ENCODE measurements around the gene GNG2.

GRCh38 chr14:51969852-51970540 is 109.6 kb downstream of the GNG2 start:
- TF ChIP-seq, protein P1, sequence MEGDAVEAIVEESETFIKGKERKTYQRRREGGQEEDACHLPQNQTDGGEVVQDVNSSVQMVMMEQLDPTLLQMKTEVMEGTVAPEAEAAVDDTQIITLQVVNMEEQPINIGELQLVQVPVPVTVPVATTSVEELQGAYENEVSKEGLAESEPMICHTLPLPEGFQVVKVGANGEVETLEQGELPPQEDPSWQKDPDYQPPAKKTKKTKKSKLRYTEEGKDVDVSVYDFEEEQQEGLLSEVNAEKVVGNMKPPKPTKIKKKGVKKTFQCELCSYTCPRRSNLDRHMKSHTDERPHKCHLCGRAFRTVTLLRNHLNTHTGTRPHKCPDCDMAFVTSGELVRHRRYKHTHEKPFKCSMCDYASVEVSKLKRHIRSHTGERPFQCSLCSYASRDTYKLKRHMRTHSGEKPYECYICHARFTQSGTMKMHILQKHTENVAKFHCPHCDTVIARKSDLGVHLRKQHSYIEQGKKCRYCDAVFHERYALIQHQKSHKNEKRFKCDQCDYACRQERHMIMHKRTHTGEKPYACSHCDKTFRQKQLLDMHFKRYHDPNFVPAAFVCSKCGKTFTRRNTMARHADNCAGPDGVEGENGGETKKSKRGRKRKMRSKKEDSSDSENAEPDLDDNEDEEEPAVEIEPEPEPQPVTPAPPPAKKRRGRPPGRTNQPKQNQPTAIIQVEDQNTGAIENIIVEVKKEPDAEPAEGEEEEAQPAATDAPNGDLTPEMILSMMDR (IDR thresholded peaks at IDR 0.05) = no peak
- TF ChIP-seq POLR2A (IDR thresholded peaks at IDR 0.05) = no peak

Data from suprapubic skin (tissue), 3 donors.